GM19324 (cell line): ENCODE data around the gene PRDM9.
"Not testable (repeated sequence)": the region's sequence is repeated elsewhere in the genome, so short reads cannot be mapped to it uniquely, and the experiment has no call there.

Source experiments
- ATAC-seq: cut with Tn5 transposase; IDR thresholded peaks from one replicate; pipeline ENCODE4 v1.9.1; 2021; ENCODE audit warnings: mild to moderate bottlenecking, moderate library complexity; ENCODE audit not compliant: unreplicated experiment, low FRiP score

PRDM9 gene

GRCh38 chr5:23526616-23527015 is 19.2 kb downstream of the PRDM9 start:
- ATAC-seq, result not testable (repeated sequence)

- ATAC-seq, result not testable (repeated sequence)
Measured at GRCh38 chr5:23527216-23527920, 20.0 kb downstream of the PRDM9 start.

GRCh38 chr5:23528677-23529076 is 21.3 kb downstream of the PRDM9 start:
- ATAC-seq, result no peak

- no peak for ATAC-seq
Measured at GRCh38 chr5:23530571-23530970, 23.2 kb downstream of the PRDM9 start.

GRCh38 chr5:23571059-23571458 is 63.6 kb downstream of the PRDM9 start:
- ATAC-seq, result no peak
